Hematopoietic multipotent progenitor cell treated with erythropoietin and hydrocortisone succinate and interleukin-3 and kit ligand, for 6 days (in vitro differentiated cells): ENCODE data around the gene OR52E4.

Experiments used
- DNase-seq: peaks from one replicate; pipeline ENCODE4 v3.0.0-alpha.2; 2015

Gene OR52E4

GRCh38 chr11:5880329-5880728, at the start of gene OR52E4:
TSS of gene OR52E4 (plus strand) at chr11:5880629. CDS start at chr11:5884293, 3,664 bp downstream.
- DNase-seq: no peak

GRCh38 chr11:5831196-5831829, 49.1 kb upstream of the OR52E4 start:
- no peak for DNase-seq

GRCh38 chr11:5833446-5833845, 47.0 kb upstream of the OR52E4 start:
- DNase-seq: no peak

GRCh38 chr11:5837695-5838094, 42.7 kb upstream of the OR52E4 start:
- DNase-seq: no peak

- DNase-seq: no peak
These were observed 38.6 kb upstream of the OR52E4 start, which contains the start of gene OR52E6 for GRCh38 chr11:5841797-5842196. TSS of gene OR52E6 (minus strand) at chr11:5841897. CDS start at chr11:5841897, 0 bp downstream.

DNA sequence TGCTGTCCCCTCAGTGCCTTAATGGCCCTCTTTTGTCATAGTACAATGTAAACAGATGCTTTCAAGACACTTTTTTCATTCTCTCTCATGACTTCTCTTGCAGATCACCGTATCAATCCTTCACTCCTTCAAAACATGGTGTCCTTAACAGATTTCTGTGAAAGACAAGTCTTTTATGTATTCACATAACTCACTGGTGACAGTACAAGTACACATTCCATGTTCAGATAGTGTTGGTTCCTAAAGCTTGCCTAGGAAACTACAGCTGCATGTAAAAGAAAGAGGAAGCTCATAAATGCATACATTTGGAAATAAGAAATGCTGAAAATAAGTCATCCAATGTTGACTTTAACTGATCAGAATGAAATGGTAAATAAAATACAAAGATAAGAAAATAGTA, 33.7 kb upstream of the OR52E4 start:
- no peak for DNase-seq

GRCh38 chr11:5847711-5848110, 32.7 kb upstream of the OR52E4 start:
- peak; percentile 57 for DNase-seq

GRCh38 chr11:5851002-5851401, 29.4 kb upstream of the OR52E4 start:
- peak; percentile 10 for DNase-seq

DNA sequence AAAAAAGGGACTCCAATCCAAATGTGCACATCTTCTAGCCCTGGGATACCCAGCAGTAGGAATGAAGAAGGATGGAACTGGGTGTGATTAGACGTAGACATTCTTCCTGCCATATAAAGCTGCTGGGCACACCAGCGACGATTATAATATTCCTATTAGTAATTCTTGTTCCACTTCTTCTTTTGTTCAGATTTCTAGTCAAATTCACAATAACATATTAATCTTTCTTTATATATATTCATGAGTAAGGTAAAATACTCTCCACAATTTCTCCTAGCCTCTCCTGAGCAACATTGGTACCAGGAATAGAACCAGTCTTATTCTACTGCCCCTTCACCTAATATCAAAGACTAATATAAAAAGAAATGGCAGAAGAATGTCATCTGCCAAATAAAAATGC, 22.8 kb upstream of the OR52E4 start, which contains the start of gene OR52E8:
TSS of gene OR52E8 (minus strand) at position 101 of the 400 bp plus-strand sequence. CDS start at position 101, 0 bp downstream.
- no peak for DNase-seq

DNA sequence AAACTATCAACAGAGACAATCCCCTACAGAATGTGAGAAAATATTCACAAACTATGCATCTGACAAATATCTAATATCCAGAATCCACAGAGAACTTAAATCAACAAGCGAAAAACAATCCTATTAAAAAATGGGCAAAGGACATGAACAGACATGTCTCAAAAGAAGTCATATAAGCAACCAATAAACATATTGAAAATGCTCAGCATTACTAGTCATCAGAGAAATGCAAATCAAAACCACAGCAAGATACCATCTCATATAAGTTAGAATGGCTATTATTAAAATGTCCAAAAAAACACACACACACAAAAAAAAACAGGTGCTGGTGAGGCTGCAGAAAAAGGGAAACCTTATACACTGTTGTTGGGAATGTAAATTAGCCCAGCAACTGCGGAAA, 14.6 kb upstream of the OR52E4 start:
- DNase-seq: no peak

DNA sequence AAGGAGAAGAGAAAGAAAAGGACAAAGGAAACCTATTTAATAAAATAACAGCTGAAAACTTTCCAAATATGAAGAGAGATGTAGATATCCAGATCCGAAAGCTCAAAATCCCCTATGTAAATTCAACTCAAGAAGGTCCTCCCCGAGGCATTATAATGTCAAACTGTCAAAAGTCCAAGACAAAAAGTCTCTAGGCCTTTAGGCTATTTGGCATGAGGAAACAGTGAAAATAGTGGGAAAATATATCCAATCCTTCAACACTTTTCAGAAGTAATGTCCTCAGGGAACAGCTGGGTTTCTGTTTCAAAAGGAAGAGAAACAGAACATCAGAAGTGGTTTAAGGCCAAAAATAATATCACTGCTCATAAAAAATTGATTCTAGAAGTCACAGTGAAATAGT, 1.9 kb upstream of the OR52E4 start:
- no peak for DNase-seq

DNA sequence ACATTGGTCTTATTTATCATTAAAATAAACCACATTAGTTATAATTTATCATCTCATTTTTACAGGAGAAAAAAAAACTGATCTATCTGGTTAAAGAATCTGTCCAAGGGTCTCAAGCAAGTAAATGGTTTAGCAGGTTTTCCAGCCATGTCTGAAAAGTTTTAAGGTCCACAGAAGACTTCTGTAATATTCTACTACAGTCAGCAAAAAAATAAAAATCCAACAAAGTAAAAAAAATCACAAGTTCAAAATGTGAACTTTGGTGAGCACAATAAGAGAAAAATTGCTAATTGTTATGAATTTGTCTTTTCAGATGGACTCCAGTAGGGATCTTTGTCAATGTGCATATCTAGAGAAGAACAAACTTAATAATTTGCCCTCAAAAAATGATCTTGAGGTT, 1.3 kb downstream of the OR52E4 start:
- no peak for DNase-seq

DNA sequence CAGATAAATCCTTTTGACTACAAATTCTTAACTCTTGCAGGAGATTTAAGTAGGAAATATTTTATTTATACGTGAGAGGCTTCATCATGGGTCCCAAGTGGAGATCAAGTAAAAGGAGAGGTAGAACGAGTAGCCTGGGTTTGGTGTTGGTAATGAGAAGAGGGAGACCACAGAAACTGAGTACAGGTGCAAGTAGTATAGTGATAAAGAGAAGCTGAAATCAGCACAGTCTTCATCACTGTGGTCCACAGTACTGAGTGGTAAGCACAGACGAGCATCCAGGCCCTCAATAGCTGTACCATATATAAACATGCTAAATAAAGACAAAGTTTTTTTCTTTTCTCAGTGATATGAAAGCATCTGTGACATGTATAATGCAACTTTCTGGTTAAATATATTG, 6.7 kb downstream of the OR52E4 start:
- no peak for DNase-seq

DNA sequence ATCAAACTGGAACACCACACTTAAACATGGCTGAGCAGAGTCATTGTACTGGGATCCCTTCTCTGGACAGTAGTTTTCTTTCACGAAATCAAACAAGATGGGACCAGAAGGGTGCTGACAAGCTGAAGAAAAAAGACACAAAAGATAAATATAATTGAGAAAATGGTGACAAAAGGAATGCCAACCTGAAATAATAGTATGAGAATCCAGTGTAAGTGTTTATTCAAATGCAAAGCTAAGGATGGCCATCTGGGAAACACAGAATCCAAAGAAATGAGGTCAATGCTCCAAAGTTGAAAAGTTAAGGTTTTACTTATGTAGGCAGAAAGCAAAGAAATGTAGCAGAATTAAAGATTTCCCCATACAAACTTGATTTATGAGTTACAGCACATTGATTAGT, 7.2 kb downstream of the OR52E4 start:
- no peak for DNase-seq

GRCh38 chr11:5891216-5891800, 10.9 kb downstream of the OR52E4 start:
- peak; percentile 64 for DNase-seq

GRCh38 chr11:5892908-5893307, 12.5 kb downstream of the OR52E4 start, which contains the start of gene OR52E5:
TSS of gene OR52E5 (plus strand) at chr11:5893208. CDS start at chr11:5900777, 7,569 bp downstream.
- no peak for DNase-seq

DNA sequence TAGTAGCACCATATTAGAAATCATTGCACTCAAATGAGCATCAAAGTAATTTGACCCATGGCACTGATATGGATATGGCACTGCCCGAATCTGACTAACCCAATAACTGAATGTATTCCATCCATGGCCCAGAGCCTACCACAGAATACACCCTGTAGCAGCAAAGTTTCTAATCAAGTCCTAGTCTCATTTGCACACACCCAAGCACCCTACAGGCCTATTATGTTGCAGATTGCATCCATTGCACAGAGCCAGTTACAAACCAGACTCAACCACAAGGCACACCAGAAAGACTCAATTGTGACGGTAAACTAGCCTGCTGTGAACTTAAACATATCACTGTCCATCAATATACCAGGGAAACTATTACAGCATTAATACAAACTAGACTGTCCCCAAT, 19.1 kb downstream of the OR52E4 start:
- DNase-seq: no peak

GRCh38 chr11:5910540-5910939, 30.1 kb downstream of the OR52E4 start:
- no peak for DNase-seq

DNA sequence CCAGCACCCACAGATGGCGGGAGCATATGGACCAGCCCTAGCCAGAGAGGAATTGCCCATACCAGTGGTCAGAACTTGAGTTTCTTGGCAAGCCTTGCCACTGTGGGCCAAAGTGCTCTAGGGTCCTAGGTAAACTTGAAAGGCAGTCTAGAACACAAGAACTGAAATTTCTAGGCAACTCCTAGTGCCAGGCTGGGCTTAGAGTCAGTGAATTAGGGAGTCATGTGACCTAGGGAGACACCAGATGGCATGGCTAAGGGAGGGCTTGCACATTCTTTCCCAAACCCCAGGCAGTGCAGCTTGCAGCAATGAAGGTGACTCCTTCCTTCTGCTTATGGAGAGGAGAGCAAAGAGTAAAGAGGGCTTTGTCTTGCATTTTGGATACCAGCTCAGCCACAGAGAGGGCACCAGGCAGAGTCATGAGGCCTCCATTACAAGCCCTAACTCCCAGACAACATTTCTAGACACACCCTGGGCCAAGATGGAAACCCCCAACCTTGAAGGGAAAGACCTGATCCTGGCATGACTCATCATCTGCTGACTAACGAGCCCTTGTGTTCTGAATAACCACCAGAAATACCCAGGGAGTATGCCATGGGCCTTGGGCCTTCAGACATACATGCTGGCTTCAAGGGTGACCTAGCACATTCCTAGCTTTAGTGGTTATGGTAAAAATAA, 42.5 kb downstream of the OR52E4 start:
- DNase-seq: peak; percentile 10

DNA sequence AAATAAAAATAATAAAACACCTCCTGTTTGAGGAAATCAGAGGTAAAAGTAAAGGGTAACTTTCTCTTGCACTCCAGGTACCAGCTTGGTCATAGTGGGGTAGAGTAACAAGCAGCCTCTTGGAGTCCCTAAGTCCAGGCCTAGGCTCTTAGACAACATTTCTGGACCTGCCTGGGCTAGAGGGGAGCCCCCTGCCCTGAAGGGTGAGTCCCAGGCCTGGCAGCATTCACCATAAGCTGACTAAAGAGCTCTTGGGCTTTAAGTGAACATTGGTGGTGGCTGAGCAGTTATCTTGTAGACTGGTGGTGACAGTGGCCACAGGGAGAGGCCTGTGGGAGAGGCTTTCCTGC, 43.0 kb downstream of the OR52E4 start:
- DNase-seq: no peak

- DNase-seq: no peak
These were observed 43.4 kb downstream of the OR52E4 start for GRCh38 chr11:5923794-5924193.

- DNase-seq: no peak
These were observed 47.8 kb downstream of the OR52E4 start for GRCh38 chr11:5928271-5928670.

GRCh38 chr11:5928811-5929210, 48.4 kb downstream of the OR52E4 start:
- DNase-seq: no peak
